Ammon's horn (tissue), 1 donor: Measurements from ENCODE around the gene KCNH5.

Experiments
- DNase-seq: peaks from one replicate; pipeline ENCODE4 v3.0.0-alpha.2; 2016; ENCODE audit warnings: low spot score

KCNH5 gene

GRCh38 chr14:63045234-63045611, at the start of gene KCNH5:
KCNH5 (minus strand) TSS chr14:63045458; CDS start chr14:63045186, 272 bp downstream.
- peak; percentile 59 for DNase-seq

- no peak for DNase-seq
These were observed 46.2 kb upstream of the KCNH5 start for GRCh38 chr14:63091394-63091996.

- no peak for DNase-seq
These were observed 43.6 kb upstream of the KCNH5 start for GRCh38 chr14:63088865-63089264.

GRCh38 chr14:63078569-63078968, 33.3 kb upstream of the KCNH5 start:
- no peak for DNase-seq

GRCh38 chr14:63076488-63076887, 31.2 kb upstream of the KCNH5 start:
- no peak for DNase-seq

GRCh38 chr14:63055631-63056030, 10.4 kb upstream of the KCNH5 start:
- DNase-seq: no peak

GRCh38 chr14:63051992-63052391, 6.7 kb upstream of the KCNH5 start:
- DNase-seq: no peak

- no peak for DNase-seq
These were observed 6.0 kb upstream of the KCNH5 start for GRCh38 chr14:63051301-63051700.

GRCh38 chr14:63050694-63051093, 5.4 kb upstream of the KCNH5 start:
- DNase-seq: no peak

- DNase-seq: no peak
These were observed 1.3 kb upstream of the KCNH5 start for GRCh38 chr14:63046339-63047268.

- peak; percentile 31 for DNase-seq
These were observed 508 bp upstream of the KCNH5 start for GRCh38 chr14:63045612-63046320.

- DNase-seq: peak; percentile 31
These were observed 5.4 kb downstream of the KCNH5 start for GRCh38 chr14:63039866-63040265.

- no peak for DNase-seq
These were observed 12.6 kb downstream of the KCNH5 start for GRCh38 chr14:63032641-63033040.

- DNase-seq: no peak
These were observed 13.2 kb downstream of the KCNH5 start for GRCh38 chr14:63032076-63032475.

GRCh38 chr14:63030113-63030512, 15.1 kb downstream of the KCNH5 start:
- no peak for DNase-seq

GRCh38 chr14:63027719-63028118, 17.5 kb downstream of the KCNH5 start:
- DNase-seq: no peak

GRCh38 chr14:63026491-63026890, 18.8 kb downstream of the KCNH5 start:
- no peak for DNase-seq

GRCh38 chr14:63014621-63015020, 30.6 kb downstream of the KCNH5 start:
- no peak for DNase-seq

GRCh38 chr14:63012171-63012570, 33.1 kb downstream of the KCNH5 start:
- no peak for DNase-seq

GRCh38 chr14:63011623-63012022, 33.6 kb downstream of the KCNH5 start:
- DNase-seq: no peak

GRCh38 chr14:63009495-63009894, 35.8 kb downstream of the KCNH5 start:
- no peak for DNase-seq

GRCh38 chr14:63006531-63006930, 38.7 kb downstream of the KCNH5 start:
- peak; percentile 5 for DNase-seq

- no peak for DNase-seq
These were observed 51.2 kb downstream of the KCNH5 start for GRCh38 chr14:62994096-62994495.
